ENCODE results near the gene FHIP2A.
A peak's percentile ranks its signal among the peaks of the same experiment; 100 is the strongest.
"Not testable (repeated sequence)": the region's sequence is repeated elsewhere in the genome, so short reads cannot be mapped to it uniquely, and the experiment has no call there.

Gene FHIP2A

GRCh38 chr10:114779803-114780576, 41.6 kb upstream of the FHIP2A start:
- peaks cover 29% of the 10 kb centered on the region for H3K27me3 Mint-ChIP-seq (ENCODE audit: low read depth, poor library complexity)
- no peaks in the 10 kb centered on the region for H3K9me3 Mint-ChIP-seq
- no peak overlapping the region for H3K4me3 Mint-ChIP-seq
- DNase-seq, result no peak
- peaks cover 5% of the 10 kb centered on the region for H3K4me1 Mint-ChIP-seq
- no peak for TF ChIP-seq CTCF (IDR thresholded peaks at IDR 0.05)
- H3K27ac Mint-ChIP-seq, result no peak overlapping the region
- no peaks in the 10 kb centered on the region for H3K36me3 Mint-ChIP-seq (ENCODE audit: low read depth)

GRCh38 chr10:114780577-114781184, 40.9 kb upstream of the FHIP2A start:
- Mint-ChIP-seq H3K4me3 (no peak overlapping the region), H3K36me3 (ENCODE audit: low read depth) (no peaks in the 10 kb centered on the region), H3K9me3 (no peaks in the 10 kb centered on the region), H3K27ac (no peak overlapping the region), H3K4me1 (peaks cover 5% of the 10 kb centered on the region), H3K27me3 (ENCODE audit: low read depth, poor library complexity) (peaks cover 23% of the 10 kb centered on the region)
- TF ChIP-seq CTCF (IDR thresholded peaks at IDR 0.05), result no peak
- DNase-seq, result no peak

- peaks cover 5% of the 10 kb centered on the region for H3K4me1 Mint-ChIP-seq
- H3K4me3 Mint-ChIP-seq, result no peak overlapping the region
- peaks cover 14% of the 10 kb centered on the region for H3K27me3 Mint-ChIP-seq (ENCODE audit: low read depth, poor library complexity)
- H3K9me3 Mint-ChIP-seq, result no peaks in the 10 kb centered on the region
- no peak for TF ChIP-seq CTCF (IDR thresholded peaks at IDR 0.05)
- no peak for DNase-seq
- H3K27ac Mint-ChIP-seq, result no peak overlapping the region
- H3K36me3 Mint-ChIP-seq (ENCODE audit: low read depth), result no peaks in the 10 kb centered on the region
Observed at GRCh38 chr10:114782666-114783065, 38.9 kb upstream of the FHIP2A start.

GRCh38 chr10:114783686-114784085, 37.9 kb upstream of the FHIP2A start:
- no peak for DNase-seq
- peaks cover 5% of the 10 kb centered on the region for H3K4me1 Mint-ChIP-seq
- H3K4me3 Mint-ChIP-seq, result no peak overlapping the region
- H3K27ac Mint-ChIP-seq, result no peak overlapping the region
- no peaks in the 10 kb centered on the region for H3K36me3 Mint-ChIP-seq (ENCODE audit: low read depth)
- peaks cover 3% of the 10 kb centered on the region for H3K9me3 Mint-ChIP-seq
- H3K27me3 Mint-ChIP-seq (ENCODE audit: low read depth, poor library complexity), result peaks cover 10% of the 10 kb centered on the region
- TF ChIP-seq CTCF (IDR thresholded peaks at IDR 0.05), result no peak

GRCh38 chr10:114786492-114786891, 35.1 kb upstream of the FHIP2A start:
- not testable (repeated sequence) for H3K36me3 Mint-ChIP-seq (ENCODE audit: low read depth); H3K9me3 Mint-ChIP-seq; DNase-seq; H3K4me3 Mint-ChIP-seq; H3K27me3 Mint-ChIP-seq (ENCODE audit: low read depth, poor library complexity); H3K4me1 Mint-ChIP-seq; H3K27ac Mint-ChIP-seq
- TF ChIP-seq CTCF (IDR thresholded peaks at IDR 0.05), result peak; percentile 24

GRCh38 chr10:114787131-114787530, 34.4 kb upstream of the FHIP2A start:
- not testable (repeated sequence) for H3K27ac Mint-ChIP-seq; H3K36me3 Mint-ChIP-seq (ENCODE audit: low read depth); H3K4me3 Mint-ChIP-seq; DNase-seq; H3K4me1 Mint-ChIP-seq; H3K9me3 Mint-ChIP-seq; H3K27me3 Mint-ChIP-seq (ENCODE audit: low read depth, poor library complexity)
